GM13977 (cell line): ENCODE measurements around the gene UBE2M.

Source experiments
- DNase-seq: peaks from one replicate; pipeline ENCODE4 v3.0.0; 2012; ENCODE audit warnings: low spot score
- in situ Hi-C: fragments of 300-500 bp; cut with MboI; formaldehyde crosslinking; loops from one replicate; pipeline ENCODE4 v1.12.0; 2022; ENCODE audit warnings: low sequenced_read_pairs, low pct_unique_long_range_greater_than_20kb, mixed read lengths, inconsistent platforms; ENCODE audit not compliant: unreplicated experiment
- TF ChIP-seq, protein P1 (sequence below): IDR thresholded peaks from 2 replicates; pipeline ENCODE4 v1.5.1; 2012; ENCODE audit warnings: mild to moderate bottlenecking, control low read depth; ENCODE audit not compliant: insufficient read depth; ENCODE audit errors: extremely low read depth, missing control alignments

The UBE2M gene

DNA sequence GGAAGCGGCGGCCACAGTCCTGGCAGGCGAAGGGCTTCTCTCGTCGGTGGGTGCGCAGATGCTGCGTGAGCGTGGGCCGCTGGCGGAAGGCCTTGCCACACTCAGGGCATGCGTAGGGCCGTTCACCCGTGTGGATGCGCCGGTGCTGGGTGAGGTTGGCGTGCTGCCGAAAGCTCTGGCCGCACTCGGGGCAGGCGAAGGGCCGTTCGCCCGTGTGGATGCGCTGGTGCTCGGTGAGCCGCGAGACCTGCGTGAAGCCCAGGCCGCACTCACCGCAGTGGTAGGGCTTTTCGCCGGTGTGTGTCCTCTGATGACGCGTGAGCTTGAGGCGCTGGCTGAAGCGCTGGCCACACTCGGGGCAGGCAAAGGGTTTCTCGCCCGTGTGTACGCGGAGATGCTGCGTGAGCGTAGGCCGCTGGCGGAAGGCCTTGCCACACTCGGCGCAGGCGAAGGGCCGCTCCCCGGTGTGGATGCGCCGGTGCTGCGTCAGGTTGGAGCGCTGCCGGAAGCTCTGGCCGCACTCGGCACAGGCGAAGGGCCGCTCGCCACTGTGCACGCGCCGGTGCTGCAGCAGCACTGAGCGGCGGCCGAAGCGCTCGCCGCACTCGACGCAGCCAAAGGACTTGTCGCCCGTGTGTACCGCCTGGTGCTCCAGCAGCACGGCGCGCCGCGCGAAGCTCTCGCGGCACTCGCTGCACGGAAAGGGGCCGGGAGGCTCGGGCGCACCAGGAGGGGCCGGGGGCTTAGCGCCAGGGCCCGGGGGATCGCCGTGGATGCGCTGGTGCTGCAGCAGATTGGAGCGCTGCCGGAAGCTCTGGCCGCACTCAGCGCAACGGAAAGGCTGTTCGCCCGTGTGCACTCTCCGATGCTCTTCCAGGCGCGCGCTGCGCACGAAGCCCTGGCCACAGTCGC, 4.0 kb upstream of the UBE2M start:
- DNase-seq = peak; percentile 55
- in situ Hi-C loops = no loop called here
- TF ChIP-seq, protein P1, sequence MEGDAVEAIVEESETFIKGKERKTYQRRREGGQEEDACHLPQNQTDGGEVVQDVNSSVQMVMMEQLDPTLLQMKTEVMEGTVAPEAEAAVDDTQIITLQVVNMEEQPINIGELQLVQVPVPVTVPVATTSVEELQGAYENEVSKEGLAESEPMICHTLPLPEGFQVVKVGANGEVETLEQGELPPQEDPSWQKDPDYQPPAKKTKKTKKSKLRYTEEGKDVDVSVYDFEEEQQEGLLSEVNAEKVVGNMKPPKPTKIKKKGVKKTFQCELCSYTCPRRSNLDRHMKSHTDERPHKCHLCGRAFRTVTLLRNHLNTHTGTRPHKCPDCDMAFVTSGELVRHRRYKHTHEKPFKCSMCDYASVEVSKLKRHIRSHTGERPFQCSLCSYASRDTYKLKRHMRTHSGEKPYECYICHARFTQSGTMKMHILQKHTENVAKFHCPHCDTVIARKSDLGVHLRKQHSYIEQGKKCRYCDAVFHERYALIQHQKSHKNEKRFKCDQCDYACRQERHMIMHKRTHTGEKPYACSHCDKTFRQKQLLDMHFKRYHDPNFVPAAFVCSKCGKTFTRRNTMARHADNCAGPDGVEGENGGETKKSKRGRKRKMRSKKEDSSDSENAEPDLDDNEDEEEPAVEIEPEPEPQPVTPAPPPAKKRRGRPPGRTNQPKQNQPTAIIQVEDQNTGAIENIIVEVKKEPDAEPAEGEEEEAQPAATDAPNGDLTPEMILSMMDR = no peak

DNA sequence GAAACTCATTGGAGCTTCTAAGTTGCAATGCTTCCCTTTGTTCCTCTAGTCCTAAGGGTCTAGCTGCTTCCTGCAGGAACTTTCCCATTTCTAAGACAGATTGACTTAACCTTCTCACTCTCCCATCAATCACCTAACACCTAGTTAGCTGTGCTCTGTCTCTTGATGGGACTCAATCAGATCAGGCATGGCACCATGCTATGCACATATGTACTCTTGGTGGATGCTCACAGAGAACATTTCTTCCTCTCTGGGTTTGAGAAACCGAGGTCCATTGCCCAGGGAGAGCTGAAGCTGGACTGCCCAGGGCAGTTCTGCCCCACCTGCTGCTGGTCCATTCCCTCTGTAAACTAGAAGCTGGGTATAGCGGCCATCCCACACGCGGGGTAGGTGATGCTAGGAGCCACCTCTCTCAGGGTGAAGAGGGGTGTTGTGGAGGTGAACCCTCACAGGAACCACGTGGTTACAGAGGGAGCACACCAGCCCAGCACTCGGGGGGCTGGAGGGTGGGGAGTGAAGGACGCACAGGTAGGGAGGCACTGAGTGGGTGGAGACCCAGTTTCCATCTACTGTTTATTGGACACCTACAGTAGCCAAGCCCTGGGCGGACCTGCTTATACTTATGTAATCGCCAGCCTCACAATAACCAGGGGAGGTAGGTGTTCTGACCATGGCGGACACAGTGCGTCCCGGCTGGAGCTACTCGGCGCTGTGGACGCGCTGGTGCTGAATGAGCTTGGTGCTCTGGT, 3.1 kb upstream of the UBE2M start:
- in situ Hi-C loops = no loop called here
- TF ChIP-seq, protein P1 = no peak
- DNase-seq = no peak

DNA sequence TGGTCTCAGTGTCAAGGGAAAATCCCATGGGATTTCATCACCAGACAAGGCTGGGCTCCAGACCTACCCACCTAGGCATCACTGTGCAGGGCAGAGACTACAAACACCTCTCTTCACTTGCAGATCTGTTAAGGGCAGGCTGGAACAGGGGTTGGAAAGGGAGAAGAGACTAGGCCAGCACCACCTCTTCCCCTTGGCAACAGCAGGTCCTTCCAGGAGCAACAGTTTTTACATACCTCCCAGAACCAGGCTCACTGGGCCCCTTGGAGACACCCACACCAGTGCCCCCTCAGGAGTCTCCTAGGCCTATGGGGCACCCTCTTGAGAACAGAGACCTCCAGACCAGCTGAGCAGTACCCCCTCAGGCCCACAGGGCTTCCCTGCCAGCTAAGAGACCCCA, 2.5 kb upstream of the UBE2M start:
- in situ Hi-C loops = no loop called here
- no peak for DNase-seq
- TF ChIP-seq, protein P1 = no peak

DNA sequence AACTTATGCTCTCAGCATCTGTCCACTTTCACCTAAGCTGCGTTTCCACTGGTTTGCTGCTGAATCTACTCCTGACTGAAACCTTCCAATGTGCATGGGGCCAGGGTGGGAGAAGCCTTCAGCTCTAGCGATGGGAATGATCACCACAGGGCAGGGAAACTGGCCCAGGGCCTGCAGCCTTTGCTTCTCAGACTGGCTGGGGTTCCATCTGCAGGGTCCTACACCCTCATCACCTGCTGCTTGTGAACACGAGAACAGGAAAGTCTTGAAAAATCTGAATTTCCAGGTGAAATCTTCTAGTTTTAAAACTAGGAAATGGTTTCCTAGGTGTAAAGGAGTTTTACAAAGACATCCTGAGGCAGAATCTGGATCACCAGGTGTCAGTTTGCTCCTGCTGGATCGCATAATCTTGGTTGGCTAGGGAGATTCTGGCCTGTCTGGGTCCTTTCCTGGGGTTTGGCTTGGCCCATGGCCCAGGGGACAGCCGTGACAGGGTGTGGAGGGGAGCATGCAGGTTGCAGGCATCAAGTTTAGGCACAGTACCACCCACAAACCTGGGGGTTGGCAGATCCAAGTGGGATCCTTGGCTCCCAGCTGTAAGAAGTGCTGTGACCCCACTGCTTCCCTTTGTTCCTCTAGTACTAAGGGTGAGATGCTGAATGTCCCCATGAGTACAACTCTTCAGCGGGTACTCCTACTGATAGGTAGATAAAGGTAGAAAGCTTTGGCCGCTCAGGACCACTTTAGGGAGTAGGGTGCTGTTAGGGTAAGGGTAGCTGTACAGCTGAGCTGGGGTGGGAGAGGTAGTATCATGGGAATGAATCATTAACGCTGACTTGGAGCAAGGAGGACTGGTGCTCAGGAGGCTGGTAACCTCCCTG, 1.8 kb upstream of the UBE2M start:
- no peak for DNase-seq
- TF ChIP-seq, protein P1 = no peak

DNA sequence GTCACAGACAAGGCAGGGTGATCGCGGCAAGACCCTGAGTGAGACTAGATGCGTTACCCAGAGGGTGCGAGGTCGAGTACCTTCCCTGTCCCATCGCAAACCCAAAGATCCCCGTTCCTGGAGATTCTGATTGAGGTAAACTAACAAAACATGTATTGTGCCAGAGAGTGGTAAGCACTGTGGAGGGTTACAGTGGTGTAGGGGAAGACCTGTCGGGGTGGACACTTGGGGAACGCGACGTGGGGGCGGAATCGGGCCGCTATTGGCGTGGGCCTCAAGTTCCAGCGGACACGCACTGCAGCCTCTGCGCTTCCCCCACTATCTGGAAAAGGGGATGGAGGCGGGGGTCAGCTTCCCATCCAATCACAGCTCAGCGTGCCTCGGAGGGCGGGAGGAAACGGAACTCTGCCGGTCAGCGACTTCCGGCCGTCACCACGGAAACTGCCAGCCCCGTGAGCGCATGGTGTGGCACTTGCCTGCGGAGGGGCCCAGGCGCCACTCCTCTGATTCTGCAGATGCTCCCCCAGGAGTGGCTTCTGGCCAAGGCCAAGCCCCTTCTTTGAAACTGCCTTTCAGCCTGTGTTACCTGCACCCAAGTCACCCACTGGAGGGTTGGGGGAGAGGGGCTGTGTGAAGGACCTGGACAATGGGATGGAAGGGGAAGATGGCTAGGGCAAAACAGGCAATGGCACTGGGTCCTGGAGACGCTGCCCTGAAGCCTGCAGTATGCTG, 1.0 kb upstream of the UBE2M start:
- peak; percentile 93 for DNase-seq
- in situ Hi-C loops = no loop called here
- TF ChIP-seq, protein P1 = no peak

More for the DNA sequence above, 1.8 kb upstream of the UBE2M start:
- in situ Hi-C loops = no loop called here
